Measurements from ENCODE around the gene HSPA12A. TPM values are rescaled to one million over a fixed set of nuclear protein-coding genes. Genes with fewer than 3 reads are reported as not detected.

HSPA12A gene
- total RNA-seq, 1 donor from 2014 or later, result 5.1 TPM

DNA sequence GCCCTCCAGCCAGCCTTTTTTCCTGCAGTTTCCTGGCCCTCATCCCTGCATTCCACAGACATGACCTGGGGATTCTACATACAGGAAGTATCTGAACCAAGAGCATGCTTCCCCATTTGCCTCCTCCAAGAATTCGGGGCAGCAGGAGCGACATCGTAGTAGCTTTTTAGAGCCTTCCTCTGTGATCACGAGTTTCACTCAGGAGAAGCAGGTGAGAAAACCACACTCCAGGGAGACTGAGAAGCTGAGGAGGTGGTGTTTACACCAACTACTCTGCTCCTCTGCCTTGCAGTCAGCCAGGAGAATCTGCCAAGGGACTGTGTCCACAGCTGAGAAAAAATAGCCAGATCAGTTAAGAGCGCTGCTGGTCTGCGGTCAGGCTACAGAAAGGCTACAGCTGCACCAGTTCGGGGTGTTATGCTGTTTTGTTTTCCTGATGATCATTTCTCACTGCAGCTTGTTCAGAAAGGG is 54.1 kb downstream of the HSPA12A start:
- no peaks in the 10 kb centered on the region for H3K9me3 Mint-ChIP-seq
- H3K4me1 Mint-ChIP-seq, result no peaks in the 10 kb centered on the region
- ChIA-PET POLR2A (no interaction called here), CTCF (interaction anchor here (2.7 kb wide), 1 partner anchor 487 kb away, joined by 7 read pairs; no protein-coding TSS in a partner anchor)
- no peak overlapping the region for H3K27ac Mint-ChIP-seq
- ATAC-seq (ENCODE audit: low read depth) (no peak), DNase-seq (no peak)
- intact Hi-C loops (cut with micrococcal nuclease), result no loop called here
- no peaks in the 10 kb centered on the region for H3K36me3 Mint-ChIP-seq (ENCODE audit: low read depth)
- H3K27me3 Mint-ChIP-seq, result no peaks in the 10 kb centered on the region
- H3K4me3 Mint-ChIP-seq, result no peak overlapping the region
- TF ChIP-seq, protein P1, sequence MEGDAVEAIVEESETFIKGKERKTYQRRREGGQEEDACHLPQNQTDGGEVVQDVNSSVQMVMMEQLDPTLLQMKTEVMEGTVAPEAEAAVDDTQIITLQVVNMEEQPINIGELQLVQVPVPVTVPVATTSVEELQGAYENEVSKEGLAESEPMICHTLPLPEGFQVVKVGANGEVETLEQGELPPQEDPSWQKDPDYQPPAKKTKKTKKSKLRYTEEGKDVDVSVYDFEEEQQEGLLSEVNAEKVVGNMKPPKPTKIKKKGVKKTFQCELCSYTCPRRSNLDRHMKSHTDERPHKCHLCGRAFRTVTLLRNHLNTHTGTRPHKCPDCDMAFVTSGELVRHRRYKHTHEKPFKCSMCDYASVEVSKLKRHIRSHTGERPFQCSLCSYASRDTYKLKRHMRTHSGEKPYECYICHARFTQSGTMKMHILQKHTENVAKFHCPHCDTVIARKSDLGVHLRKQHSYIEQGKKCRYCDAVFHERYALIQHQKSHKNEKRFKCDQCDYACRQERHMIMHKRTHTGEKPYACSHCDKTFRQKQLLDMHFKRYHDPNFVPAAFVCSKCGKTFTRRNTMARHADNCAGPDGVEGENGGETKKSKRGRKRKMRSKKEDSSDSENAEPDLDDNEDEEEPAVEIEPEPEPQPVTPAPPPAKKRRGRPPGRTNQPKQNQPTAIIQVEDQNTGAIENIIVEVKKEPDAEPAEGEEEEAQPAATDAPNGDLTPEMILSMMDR (IDR thresholded peaks at IDR 0.05), result no peak

DNA sequence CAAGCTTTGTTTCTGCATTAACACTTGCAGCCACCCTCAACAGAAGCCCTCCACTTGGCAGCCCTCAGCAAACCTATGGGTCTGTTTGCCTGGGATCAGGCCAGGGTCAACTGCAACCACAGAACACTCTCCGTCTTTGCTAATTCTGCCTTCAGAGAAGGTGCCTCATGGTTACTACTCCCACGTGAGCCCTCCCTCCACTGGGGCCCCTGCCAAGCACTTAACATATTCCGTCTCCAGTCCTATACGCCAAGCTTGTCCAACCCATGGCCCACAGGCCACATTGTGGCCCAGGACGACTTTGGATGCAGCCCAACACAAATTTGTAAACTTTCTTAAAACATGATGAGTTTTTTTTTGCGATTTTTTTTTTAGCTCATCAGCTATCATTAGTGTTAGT is 54.7 kb downstream of the HSPA12A start:
- no peak for ATAC-seq (ENCODE audit: low read depth)
- no peak for DNase-seq
- H3K27ac Mint-ChIP-seq, result no peak overlapping the region
- ChIA-PET POLR2A (no interaction called here), CTCF (interaction anchor here (2.7 kb wide), 1 partner anchor 487 kb away, joined by 7 read pairs; no protein-coding TSS in a partner anchor)
- intact Hi-C loops (cut with micrococcal nuclease), result no loop called here
- TF ChIP-seq, protein P1 (IDR thresholded peaks at IDR 0.05), result no peak
- H3K4me1 Mint-ChIP-seq, result no peaks in the 10 kb centered on the region
- H3K36me3 Mint-ChIP-seq (ENCODE audit: low read depth), result no peaks in the 10 kb centered on the region
- no peak overlapping the region for H3K4me3 Mint-ChIP-seq
- H3K9me3 Mint-ChIP-seq, result no peaks in the 10 kb centered on the region
- H3K27me3 Mint-ChIP-seq, result no peaks in the 10 kb centered on the region

DNA sequence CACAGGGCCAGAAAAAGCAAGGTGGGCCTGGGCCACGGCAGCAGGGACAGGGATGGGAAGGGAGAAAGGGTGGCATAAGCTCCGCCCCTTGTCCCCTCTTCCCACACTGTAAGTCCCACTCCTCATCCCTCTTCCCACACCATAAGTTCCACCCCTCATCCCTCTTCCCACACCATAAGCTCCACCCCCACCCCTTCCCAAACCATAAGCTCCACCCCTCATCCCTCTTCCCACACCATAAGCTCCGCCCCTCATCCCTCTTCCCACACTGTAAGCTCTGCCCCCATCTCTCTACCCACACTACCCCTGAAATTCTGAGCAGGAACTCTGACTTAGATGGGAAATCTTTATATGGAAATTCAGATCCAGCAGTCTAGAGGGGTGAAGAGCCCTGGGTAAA is 55.7 kb downstream of the HSPA12A start:
- H3K4me3 Mint-ChIP-seq, result no peak overlapping the region
- ATAC-seq (ENCODE audit: low read depth) (no peak), DNase-seq (no peak)
- H3K36me3 Mint-ChIP-seq (ENCODE audit: low read depth), result no peaks in the 10 kb centered on the region
- TF ChIP-seq, protein P1 (IDR thresholded peaks at IDR 0.05), result no peak
- H3K9me3 Mint-ChIP-seq, result no peaks in the 10 kb centered on the region
- ChIA-PET CTCF (no interaction called here), POLR2A (no interaction called here)
- no peaks in the 10 kb centered on the region for H3K27me3 Mint-ChIP-seq
- intact Hi-C loops (cut with micrococcal nuclease), result no loop called here
- H3K27ac Mint-ChIP-seq, result no peak overlapping the region
- H3K4me1 Mint-ChIP-seq, result no peaks in the 10 kb centered on the region

DNA sequence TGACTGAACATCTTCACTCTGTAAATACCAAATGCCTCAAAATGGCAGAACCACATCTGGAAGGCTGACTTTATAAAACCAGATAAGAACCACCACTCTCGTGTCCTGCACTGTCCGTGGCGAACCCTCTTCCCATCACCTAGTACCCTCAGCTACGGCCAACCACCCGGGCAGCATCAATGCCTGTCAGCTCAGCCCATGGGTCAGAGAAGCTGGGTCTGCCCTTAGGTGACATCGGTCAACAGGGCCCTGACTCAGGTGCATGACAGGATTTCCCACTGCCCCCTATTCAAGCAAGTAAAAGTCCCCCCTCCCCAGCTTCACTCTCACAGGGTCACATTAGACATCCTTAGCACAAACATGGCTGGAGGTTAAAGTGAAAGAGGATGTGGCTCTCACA is 56.6 kb downstream of the HSPA12A start:
- Mint-ChIP-seq H3K9me3 (no peaks in the 10 kb centered on the region), H3K27me3 (no peaks in the 10 kb centered on the region), H3K4me3 (no peak overlapping the region), H3K36me3 (ENCODE audit: low read depth) (no peaks in the 10 kb centered on the region), H3K27ac (no peak overlapping the region), H3K4me1 (no peaks in the 10 kb centered on the region)
- ChIA-PET CTCF (no interaction called here), POLR2A (no interaction called here)
- intact Hi-C loops (cut with micrococcal nuclease), result no loop called here
- TF ChIP-seq, protein P1 (IDR thresholded peaks at IDR 0.05), result no peak
- no peak for DNase-seq
- ATAC-seq (ENCODE audit: low read depth), result no peak

DNA sequence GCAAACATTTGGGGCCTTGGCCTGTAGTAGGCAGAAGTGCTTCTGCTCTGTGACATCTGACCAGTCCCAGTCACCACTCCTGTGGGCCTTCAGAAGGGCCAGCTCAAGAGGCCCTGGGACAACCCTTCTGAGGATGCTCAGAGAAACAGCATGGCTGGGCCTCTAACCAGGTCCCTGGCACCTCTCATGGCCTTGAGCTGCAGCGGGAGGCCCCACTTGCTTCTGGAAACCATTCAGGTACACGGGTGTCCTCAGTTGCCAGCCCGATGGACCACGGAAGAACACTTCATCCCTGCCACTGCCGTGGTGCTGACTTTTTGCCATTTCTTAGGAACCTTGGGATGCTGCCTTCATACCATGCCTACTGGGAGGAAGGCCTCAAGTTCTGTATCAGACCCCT is 57.6 kb downstream of the HSPA12A start:
- POLR2A ChIA-PET, result no interaction called here
- no peak overlapping the region for H3K4me3 Mint-ChIP-seq
- no peaks in the 10 kb centered on the region for H3K36me3 Mint-ChIP-seq (ENCODE audit: low read depth)
- DNase-seq, result no peak
- no peaks in the 10 kb centered on the region for H3K27me3 Mint-ChIP-seq
- H3K4me1 Mint-ChIP-seq, result no peaks in the 10 kb centered on the region
- intact Hi-C loops (cut with micrococcal nuclease), result no loop called here
- H3K27ac Mint-ChIP-seq, result no peak overlapping the region
- H3K9me3 Mint-ChIP-seq, result no peaks in the 10 kb centered on the region
- no peak for ATAC-seq (ENCODE audit: low read depth)
- CTCF ChIA-PET, result no interaction called here
- TF ChIP-seq, protein P1 (IDR thresholded peaks at IDR 0.05), result no peak
